Retinal pigment epithelial cell (primary cell): Measurements from ENCODE around the gene SBK2.

Experiments used
- DNase-seq: peaks from one replicate; pipeline ENCODE4 v3.0.0-alpha.2; 2010; ENCODE audit warnings: low read depth
- H3K4me3 ChIP-seq: 2 replicates; pipeline ENCODE4 v1.5.1; 2011; ENCODE audit warnings: mild to moderate bottlenecking, low read length, control low read depth, moderate library complexity
- TF ChIP-seq, protein P1 (sequence below): conservative IDR thresholded peaks from 2 replicates; pipeline ENCODE4 v1.5.1; 2011; ENCODE audit warnings: low read depth, low read length, control low read depth, inconsistent platforms

SBK2 gene

GRCh38 chr19:55520691-55521292 lies 16.1 kb downstream of the SBK2 start:
- no peak for DNase-seq
- TF ChIP-seq, protein P1, sequence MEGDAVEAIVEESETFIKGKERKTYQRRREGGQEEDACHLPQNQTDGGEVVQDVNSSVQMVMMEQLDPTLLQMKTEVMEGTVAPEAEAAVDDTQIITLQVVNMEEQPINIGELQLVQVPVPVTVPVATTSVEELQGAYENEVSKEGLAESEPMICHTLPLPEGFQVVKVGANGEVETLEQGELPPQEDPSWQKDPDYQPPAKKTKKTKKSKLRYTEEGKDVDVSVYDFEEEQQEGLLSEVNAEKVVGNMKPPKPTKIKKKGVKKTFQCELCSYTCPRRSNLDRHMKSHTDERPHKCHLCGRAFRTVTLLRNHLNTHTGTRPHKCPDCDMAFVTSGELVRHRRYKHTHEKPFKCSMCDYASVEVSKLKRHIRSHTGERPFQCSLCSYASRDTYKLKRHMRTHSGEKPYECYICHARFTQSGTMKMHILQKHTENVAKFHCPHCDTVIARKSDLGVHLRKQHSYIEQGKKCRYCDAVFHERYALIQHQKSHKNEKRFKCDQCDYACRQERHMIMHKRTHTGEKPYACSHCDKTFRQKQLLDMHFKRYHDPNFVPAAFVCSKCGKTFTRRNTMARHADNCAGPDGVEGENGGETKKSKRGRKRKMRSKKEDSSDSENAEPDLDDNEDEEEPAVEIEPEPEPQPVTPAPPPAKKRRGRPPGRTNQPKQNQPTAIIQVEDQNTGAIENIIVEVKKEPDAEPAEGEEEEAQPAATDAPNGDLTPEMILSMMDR, result no peak
- H3K4me3 ChIP-seq, result no peak overlapping the region

- H3K4me3 ChIP-seq, result no peak overlapping the region
- TF ChIP-seq, protein P1, result no peak
- DNase-seq, result no peak
Observed at GRCh38 chr19:55519451-55520311, 17.3 kb downstream of the SBK2 start.

GRCh38 chr19:55516878-55517620 lies 19.9 kb downstream of the SBK2 start:
- TF ChIP-seq, protein P1, result peak; percentile 92
- H3K4me3 ChIP-seq, result peak overlapping the region; percentile 44
- peak; percentile 53 for DNase-seq

DNA sequence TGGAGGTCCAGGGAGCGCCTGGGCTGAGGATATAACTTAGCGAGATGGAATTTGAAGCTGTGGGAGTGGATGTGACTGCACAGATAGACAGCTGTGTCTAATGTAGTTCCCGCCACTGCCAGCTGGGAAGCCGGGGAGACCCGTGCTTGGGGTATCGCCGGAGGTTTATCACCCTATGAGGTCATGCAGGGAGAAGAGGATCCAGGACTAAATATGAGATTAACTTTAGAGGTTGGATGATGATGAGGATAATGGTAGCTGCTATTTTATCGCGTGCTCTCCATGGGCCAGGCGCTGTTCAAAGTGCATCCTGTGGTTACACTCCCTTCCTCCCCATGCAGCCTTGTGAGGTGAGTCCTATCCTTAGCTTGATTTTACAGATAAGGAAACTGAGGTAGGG lies 28.8 kb downstream of the SBK2 start:
- TF ChIP-seq, protein P1, result no peak
- H3K4me3 ChIP-seq, result no peak overlapping the region
- DNase-seq, result no peak

DNA sequence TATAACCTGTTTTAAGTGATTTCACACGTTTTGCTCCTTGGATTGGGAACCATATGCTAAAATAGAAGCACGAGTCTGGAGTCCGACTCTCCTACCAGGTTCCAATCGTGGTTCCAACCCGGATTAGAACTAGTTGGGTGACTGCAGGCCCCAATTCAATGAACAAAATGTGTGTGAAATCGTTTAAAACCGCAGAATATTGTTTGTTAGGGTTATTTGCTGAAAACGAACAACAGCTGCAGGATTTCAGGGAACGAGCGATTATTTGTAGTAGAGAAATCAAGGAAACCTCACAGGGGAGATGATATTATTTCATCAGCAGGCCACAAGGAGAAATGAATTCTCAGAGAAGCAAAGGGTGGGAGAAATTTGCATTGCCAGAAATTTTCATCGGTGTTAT lies 32.0 kb downstream of the SBK2 start:
- DNase-seq, result no peak
- TF ChIP-seq, protein P1, result no peak
- H3K4me3 ChIP-seq, result no peak overlapping the region

GRCh38 chr19:55504252-55504603 lies 32.7 kb downstream of the SBK2 start:
- H3K4me3 ChIP-seq, result no peak overlapping the region
- TF ChIP-seq, protein P1, result no peak
- DNase-seq, result no peak
